Stimulated activated memory B cell treated with anti-CD40 and anti-IgM and Interleukin-4, amounts not matched to agents 10 μg/mL and 1 μg/mL and 100 μg/mL, for 72 hours (primary cell): ENCODE results near the gene CGA.
A peak's percentile ranks its signal among the peaks of the same experiment; 100 is the strongest.

Experiments used
- ATAC-seq: fragments of 150-1000 bp; cut with Tn5 transposase; 2 replicates; pipeline ENCODE4 v1.10.0; 2021
- H3K27ac Mint-ChIP-seq: one replicate; pipeline ENCODE4 v1.8.0; 2022; ENCODE audit warnings: mild to moderate bottlenecking, mixed read lengths
- H3K27me3 Mint-ChIP-seq: one replicate; pipeline ENCODE4 v1.8.0; 2022; ENCODE audit warnings: mixed read lengths
- H3K36me3 Mint-ChIP-seq: one replicate; pipeline ENCODE4 v1.8.0; 2022; ENCODE audit warnings: mixed read lengths
- H3K4me1 Mint-ChIP-seq: one replicate; pipeline ENCODE4 v1.8.0; 2022; ENCODE audit warnings: mixed read lengths
- H3K4me3 Mint-ChIP-seq: one replicate; pipeline ENCODE4 v1.8.0; 2022; ENCODE audit warnings: mild to moderate bottlenecking, moderate library complexity, mixed read lengths
- H3K9me3 Mint-ChIP-seq: one replicate; pipeline ENCODE4 v1.8.0; 2022; ENCODE audit warnings: mixed read lengths

CGA gene

GRCh38 chr6:87066449-87067333 lies 28.2 kb downstream of the CGA start:
- Mint-ChIP-seq H3K4me1 (peaks cover 7% of the 10 kb centered on the region), H3K36me3 (no peaks in the 10 kb centered on the region), H3K9me3 (no peaks in the 10 kb centered on the region), H3K27me3 (no peaks in the 10 kb centered on the region), H3K4me3 (peak overlapping the region; percentile 73), H3K27ac (peak overlapping the region; percentile 72)
- ATAC-seq: no peak

DNA sequence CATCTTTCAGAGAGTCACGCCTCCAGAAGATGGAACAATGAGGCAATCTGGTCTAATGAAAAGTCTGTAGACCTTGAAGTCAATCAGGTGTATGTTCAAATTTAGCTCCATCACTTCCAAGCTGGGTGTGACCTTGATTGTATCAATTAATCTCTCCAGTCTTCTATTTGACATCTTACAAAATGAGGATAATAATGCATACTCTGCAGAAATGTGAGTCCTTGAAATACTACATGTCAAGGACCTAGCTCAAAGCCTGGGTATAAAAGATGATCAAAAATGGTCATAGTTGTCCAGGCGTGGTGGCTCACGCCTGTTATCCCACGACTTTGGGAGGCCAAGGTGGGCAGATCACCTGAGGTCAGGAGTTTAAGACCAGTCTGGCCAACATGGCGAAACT lies 29.8 kb downstream of the CGA start:
- Mint-ChIP-seq H3K27me3 (no peaks in the 10 kb centered on the region), H3K4me3 (no peak overlapping the region), H3K36me3 (no peaks in the 10 kb centered on the region), H3K4me1 (peaks cover 7% of the 10 kb centered on the region), H3K9me3 (no peaks in the 10 kb centered on the region), H3K27ac (no peak overlapping the region)
- no peak for ATAC-seq

DNA sequence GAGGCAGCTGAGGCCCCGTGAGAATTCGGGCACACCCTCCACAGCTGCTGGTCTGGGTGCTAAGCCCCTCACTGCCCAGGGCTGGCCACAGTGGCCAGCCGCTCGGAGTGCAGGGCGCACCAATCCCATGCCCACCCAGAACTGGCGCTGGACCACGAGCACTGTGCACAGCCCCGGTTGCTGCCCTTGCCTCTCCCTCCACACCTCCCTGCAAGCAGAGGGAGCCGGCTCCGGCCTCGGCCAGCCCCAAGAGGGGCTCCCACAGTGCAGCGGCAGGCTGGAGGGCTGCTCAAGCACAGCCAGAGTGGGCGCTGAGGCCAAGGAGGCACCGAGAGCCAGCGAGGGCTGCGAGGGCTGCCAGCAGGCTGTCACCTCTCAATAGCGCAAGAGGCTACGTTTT lies 35.0 kb downstream of the CGA start:
- H3K4me1 Mint-ChIP-seq: peaks cover 10% of the 10 kb centered on the region
- H3K9me3 Mint-ChIP-seq: no peaks in the 10 kb centered on the region
- H3K36me3 Mint-ChIP-seq: no peaks in the 10 kb centered on the region
- H3K27me3 Mint-ChIP-seq: no peaks in the 10 kb centered on the region
- H3K27ac Mint-ChIP-seq: no peak overlapping the region
- ATAC-seq: no peak
- H3K4me3 Mint-ChIP-seq: no peak overlapping the region

DNA sequence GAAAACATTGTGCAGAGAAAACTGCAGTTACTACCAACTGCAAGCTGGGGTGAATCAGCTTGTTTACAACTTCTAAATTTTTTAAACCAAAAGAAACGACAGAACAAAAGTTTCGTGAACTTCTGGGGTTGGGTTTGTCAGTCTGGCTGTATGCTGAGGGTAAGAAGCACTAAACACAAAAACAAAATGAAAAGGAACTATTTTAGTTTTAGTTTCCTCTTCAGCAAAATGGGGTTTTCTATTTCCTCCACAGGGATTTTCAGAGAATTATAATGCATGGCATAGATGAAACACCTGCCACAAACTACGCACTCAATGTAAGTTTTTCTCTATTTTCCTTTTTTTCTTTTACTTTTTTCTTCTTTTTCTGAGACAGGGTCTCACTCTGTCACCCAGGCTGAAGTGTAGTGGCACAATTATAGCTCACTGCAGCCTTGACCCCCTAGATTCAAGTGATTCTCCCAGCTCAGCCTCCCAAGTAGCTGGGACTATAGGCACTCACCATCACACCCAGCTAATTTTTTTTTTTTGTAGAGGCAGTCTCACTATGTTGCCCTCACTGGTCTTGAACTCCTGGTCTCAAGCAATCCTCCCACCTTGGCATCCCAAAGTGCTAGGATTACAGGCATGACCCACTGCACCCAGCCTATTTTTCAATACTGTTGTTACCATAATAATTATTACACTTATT lies 40.6 kb downstream of the CGA start:
- Mint-ChIP-seq H3K27me3 (no peaks in the 10 kb centered on the region), H3K36me3 (no peaks in the 10 kb centered on the region), H3K9me3 (no peaks in the 10 kb centered on the region), H3K4me3 (peak overlapping the region; percentile 51), H3K27ac (peak overlapping the region; percentile 78), H3K4me1 (peaks cover 33% of the 10 kb centered on the region)
- peak; percentile 55 for ATAC-seq

- Mint-ChIP-seq H3K27me3 (no peaks in the 10 kb centered on the region), H3K27ac (no peak overlapping the region)
Measured at GRCh38 chr6:87053312-87053711, 41.6 kb downstream of the CGA start.

DNA sequence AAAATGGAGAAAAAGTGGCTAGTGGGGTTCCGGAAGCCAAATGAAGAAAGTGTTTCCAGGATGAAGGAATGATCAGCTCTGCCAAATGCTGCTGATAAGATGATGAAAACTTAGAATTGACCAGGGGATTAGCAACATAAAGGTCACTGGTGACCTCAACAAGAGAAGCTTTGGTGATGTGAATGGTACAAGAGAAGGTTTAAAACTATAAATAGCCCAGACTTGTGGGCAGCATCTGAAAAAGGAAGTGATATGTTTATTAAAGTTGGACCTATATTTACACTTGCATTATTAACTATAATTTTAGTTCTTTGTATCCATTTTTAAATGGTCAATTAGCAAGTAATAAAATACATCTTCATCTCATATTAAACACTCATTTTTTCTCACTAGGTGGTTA lies 45.1 kb downstream of the CGA start:
- Mint-ChIP-seq H3K27ac (peak overlapping the region; percentile 8), H3K4me3 (no peak overlapping the region), H3K36me3 (no peaks in the 10 kb centered on the region), H3K9me3 (no peaks in the 10 kb centered on the region), H3K27me3 (no peaks in the 10 kb centered on the region), H3K4me1 (peaks cover 30% of the 10 kb centered on the region)
- ATAC-seq: peak; percentile 64

More at GRCh38 chr6:87053312-87053711, 41.6 kb downstream of the CGA start:
- Mint-ChIP-seq H3K4me1 (peaks cover 42% of the 10 kb centered on the region), H3K4me3 (no peak overlapping the region), H3K9me3 (no peaks in the 10 kb centered on the region), H3K36me3 (no peaks in the 10 kb centered on the region)
- no peak for ATAC-seq

- Mint-ChIP-seq H3K9me3 (no peaks in the 10 kb centered on the region), H3K27me3 (no peaks in the 10 kb centered on the region), H3K36me3 (no peaks in the 10 kb centered on the region), H3K4me3 (no peak overlapping the region), H3K4me1 (peaks cover 22% of the 10 kb centered on the region), H3K27ac (no peak overlapping the region)
- ATAC-seq: no peak
Measured at GRCh38 chr6:87045521-87046075, 49.3 kb downstream of the CGA start.

DNA sequence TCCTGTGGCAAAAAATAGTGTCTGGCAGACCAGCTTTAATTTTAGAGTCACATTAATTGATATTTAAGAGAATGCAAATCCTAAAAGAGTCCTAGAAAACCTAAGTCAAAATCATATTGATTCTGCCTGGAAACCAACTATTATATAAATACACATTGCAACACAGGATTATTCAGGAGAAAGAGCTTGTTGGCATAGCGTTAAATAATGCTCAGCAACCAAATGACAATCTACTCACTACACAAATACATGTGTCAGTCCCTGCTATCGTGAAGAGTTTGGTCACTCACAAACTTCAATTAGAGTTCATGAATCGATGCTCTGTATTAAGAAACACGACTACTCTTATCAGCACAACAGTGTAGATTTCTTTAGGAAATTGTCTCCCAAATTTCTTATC lies 54.2 kb downstream of the CGA start:
- H3K27me3 Mint-ChIP-seq: peaks cover 29% of the 10 kb centered on the region
- H3K36me3 Mint-ChIP-seq: peaks cover 6% of the 10 kb centered on the region
- no peak overlapping the region for H3K4me3 Mint-ChIP-seq
- no peaks in the 10 kb centered on the region for H3K4me1 Mint-ChIP-seq
- H3K9me3 Mint-ChIP-seq: peaks cover 5% of the 10 kb centered on the region
- no peak for ATAC-seq
- no peak overlapping the region for H3K27ac Mint-ChIP-seq
